ENCODE data around the gene DOCK11. TPM values are rescaled to one million over a fixed set of nuclear protein-coding genes. Genes with fewer than 3 reads are reported as not detected.

The DOCK11 gene
- polyA plus RNA-seq, 1 donor from 2014 or later: 37.2 TPM

DNA sequence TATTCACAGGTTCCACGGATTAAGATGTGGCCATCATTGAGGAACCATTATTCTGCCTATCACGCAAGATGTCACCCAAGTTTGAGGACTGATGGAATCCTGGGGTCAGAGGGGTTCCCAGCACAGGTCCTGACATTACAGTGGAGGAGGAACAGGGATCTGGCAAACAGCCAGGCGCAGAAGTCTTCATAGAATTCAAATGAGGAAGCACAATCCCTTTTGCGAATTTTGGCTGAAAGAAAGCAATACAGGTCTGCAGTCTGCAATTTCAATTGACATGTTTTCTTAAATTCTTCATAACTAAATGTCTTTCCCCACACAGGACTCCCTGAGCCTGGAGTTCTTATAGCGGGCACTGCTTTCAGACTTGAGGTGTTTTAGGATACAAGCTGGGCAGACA is 14.5 kb downstream of the DOCK11 start:
- Histone ChIP-seq H3K27me3 (ENCODE audit: insufficient read depth, low read depth, low read length) (no peaks in the 10 kb centered on the region), H3K4me3 (ENCODE audit: low read length) (no peak overlapping the region), H3K36me3 (ENCODE audit: insufficient read depth, low read length) (no peaks in the 10 kb centered on the region), H4K20me1 (ENCODE audit: insufficient read depth) (no peaks in the 10 kb centered on the region), H3K9ac (ENCODE audit: low read length) (no peak overlapping the region), H3K27ac (ENCODE audit: low read length) (no peak overlapping the region), H3K9me2 (ENCODE audit: insufficient read depth, low read length) (no peaks in the 10 kb centered on the region), H3K79me2 (replicated peaks; ENCODE audit: insufficient read depth, low read length) (no peaks in the 10 kb centered on the region), H3K4me2 (ENCODE audit: low read length) (no peak overlapping the region), H3F3A (ENCODE audit: insufficient read depth, low read length, poor library complexity, severe bottlenecking) (no peaks in the 10 kb centered on the region), H3K9me3 (ENCODE audit: low read length) (no peaks in the 10 kb centered on the region), H2AFZ (ENCODE audit: low read depth, low read length) (no peak overlapping the region)
- TF ChIP-seq EZH2 (IDR thresholded peaks at IDR 0.05; ENCODE audit: borderline replicate concordance, insufficient read depth, low read length, poor library complexity, severe bottlenecking) (no peak), EP300 (conservative IDR thresholded peaks at IDR 0.05; ENCODE audit: poor library complexity, severe bottlenecking) (no peak), MXI1 (conservative IDR thresholded peaks at IDR 0.05; ENCODE audit: poor library complexity, severe bottlenecking) (no peak), POLR2AphosphoS5 (IDR thresholded peaks at IDR 0.05) (no peak), RAD21 (conservative IDR thresholded peaks at IDR 0.05) (no peak), TAF1 (IDR thresholded peaks at IDR 0.05; ENCODE audit: low read depth) (no peak), SMC3 (conservative IDR thresholded peaks at IDR 0.05; ENCODE audit: poor library complexity) (no peak)
- TF ChIP-seq, protein P1, sequence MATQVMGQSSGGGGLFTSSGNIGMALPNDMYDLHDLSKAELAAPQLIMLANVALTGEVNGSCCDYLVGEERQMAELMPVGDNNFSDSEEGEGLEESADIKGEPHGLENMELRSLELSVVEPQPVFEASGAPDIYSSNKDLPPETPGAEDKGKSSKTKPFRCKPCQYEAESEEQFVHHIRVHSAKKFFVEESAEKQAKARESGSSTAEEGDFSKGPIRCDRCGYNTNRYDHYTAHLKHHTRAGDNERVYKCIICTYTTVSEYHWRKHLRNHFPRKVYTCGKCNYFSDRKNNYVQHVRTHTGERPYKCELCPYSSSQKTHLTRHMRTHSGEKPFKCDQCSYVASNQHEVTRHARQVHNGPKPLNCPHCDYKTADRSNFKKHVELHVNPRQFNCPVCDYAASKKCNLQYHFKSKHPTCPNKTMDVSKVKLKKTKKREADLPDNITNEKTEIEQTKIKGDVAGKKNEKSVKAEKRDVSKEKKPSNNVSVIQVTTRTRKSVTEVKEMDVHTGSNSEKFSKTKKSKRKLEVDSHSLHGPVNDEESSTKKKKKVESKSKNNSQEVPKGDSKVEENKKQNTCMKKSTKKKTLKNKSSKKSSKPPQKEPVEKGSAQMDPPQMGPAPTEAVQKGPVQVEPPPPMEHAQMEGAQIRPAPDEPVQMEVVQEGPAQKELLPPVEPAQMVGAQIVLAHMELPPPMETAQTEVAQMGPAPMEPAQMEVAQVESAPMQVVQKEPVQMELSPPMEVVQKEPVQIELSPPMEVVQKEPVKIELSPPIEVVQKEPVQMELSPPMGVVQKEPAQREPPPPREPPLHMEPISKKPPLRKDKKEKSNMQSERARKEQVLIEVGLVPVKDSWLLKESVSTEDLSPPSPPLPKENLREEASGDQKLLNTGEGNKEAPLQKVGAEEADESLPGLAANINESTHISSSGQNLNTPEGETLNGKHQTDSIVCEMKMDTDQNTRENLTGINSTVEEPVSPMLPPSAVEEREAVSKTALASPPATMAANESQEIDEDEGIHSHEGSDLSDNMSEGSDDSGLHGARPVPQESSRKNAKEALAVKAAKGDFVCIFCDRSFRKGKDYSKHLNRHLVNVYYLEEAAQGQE (IDR thresholded peaks at IDR 0.05; ENCODE audit: borderline replicate concordance): no peak
- TF ChIP-seq, protein P2, sequence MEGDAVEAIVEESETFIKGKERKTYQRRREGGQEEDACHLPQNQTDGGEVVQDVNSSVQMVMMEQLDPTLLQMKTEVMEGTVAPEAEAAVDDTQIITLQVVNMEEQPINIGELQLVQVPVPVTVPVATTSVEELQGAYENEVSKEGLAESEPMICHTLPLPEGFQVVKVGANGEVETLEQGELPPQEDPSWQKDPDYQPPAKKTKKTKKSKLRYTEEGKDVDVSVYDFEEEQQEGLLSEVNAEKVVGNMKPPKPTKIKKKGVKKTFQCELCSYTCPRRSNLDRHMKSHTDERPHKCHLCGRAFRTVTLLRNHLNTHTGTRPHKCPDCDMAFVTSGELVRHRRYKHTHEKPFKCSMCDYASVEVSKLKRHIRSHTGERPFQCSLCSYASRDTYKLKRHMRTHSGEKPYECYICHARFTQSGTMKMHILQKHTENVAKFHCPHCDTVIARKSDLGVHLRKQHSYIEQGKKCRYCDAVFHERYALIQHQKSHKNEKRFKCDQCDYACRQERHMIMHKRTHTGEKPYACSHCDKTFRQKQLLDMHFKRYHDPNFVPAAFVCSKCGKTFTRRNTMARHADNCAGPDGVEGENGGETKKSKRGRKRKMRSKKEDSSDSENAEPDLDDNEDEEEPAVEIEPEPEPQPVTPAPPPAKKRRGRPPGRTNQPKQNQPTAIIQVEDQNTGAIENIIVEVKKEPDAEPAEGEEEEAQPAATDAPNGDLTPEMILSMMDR (IDR thresholded peaks at IDR 0.05; ENCODE audit: poor library complexity, severe bottlenecking): no peak

DNA sequence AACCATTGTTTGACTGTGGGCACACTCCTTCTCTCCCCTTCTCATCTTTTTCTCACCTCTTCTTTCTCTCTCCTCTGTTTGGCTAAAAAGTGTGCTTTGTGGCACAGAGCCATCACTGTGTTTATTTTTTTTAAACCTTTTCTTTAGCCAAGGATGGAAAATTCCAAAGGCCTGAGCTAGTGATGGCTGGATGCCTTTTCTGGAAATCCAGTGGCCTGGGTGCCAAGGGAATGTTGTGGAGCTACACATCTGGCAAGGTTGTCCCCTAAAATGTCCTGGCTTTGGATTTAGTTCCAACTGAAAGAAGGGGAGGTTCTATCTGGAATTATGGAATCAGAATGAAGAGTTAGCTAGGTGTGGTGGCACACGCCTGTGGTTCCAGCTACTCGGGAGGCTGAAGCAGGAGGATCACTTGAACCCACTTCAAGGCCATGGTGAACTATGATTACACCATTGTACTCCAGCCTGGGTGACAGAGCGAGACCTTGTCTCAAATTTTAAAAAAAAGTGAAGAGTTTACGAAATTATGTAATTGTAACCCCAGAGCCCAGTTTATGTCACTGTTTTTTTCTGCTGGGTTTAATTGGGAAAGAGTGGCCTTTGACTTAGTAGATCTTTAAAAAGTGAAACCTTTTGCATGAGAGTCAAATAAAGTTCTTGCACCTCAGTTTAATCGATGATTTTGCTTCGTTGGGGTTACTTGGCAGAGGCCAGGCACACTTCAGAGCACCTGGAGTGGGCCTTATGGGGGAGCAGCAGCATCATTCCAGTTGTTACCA is 17.7 kb downstream of the DOCK11 start:
- Histone ChIP-seq H4K20me1 (ENCODE audit: insufficient read depth) (no peaks in the 10 kb centered on the region), H3K27ac (ENCODE audit: low read length) (no peak overlapping the region), H3K9me3 (ENCODE audit: low read length) (no peaks in the 10 kb centered on the region), H3F3A (ENCODE audit: insufficient read depth, low read length, poor library complexity, severe bottlenecking) (no peaks in the 10 kb centered on the region), H3K9ac (ENCODE audit: low read length) (no peak overlapping the region), H2AFZ (ENCODE audit: low read depth, low read length) (no peak overlapping the region), H3K4me3 (ENCODE audit: low read length) (no peak overlapping the region), H3K4me2 (ENCODE audit: low read length) (no peak overlapping the region), H3K36me3 (ENCODE audit: insufficient read depth, low read length) (no peaks in the 10 kb centered on the region), H3K27me3 (ENCODE audit: insufficient read depth, low read depth, low read length) (no peaks in the 10 kb centered on the region), H3K9me2 (ENCODE audit: insufficient read depth, low read length) (no peaks in the 10 kb centered on the region), H3K79me2 (replicated peaks; ENCODE audit: insufficient read depth, low read length) (no peaks in the 10 kb centered on the region)
- TF ChIP-seq, protein P2 (IDR thresholded peaks at IDR 0.05; ENCODE audit: poor library complexity, severe bottlenecking): no peak
- no peak for TF ChIP-seq EZH2 (IDR thresholded peaks at IDR 0.05; ENCODE audit: borderline replicate concordance, insufficient read depth, low read length, poor library complexity, severe bottlenecking)
- TF ChIP-seq, protein P1 (IDR thresholded peaks at IDR 0.05; ENCODE audit: borderline replicate concordance): no peak
- no peak for TF ChIP-seq SMC3 (conservative IDR thresholded peaks at IDR 0.05; ENCODE audit: poor library complexity)
- TF ChIP-seq EP300 (conservative IDR thresholded peaks at IDR 0.05; ENCODE audit: poor library complexity, severe bottlenecking): no peak
- no peak for TF ChIP-seq POLR2AphosphoS5 (IDR thresholded peaks at IDR 0.05)
- TF ChIP-seq MXI1 (conservative IDR thresholded peaks at IDR 0.05; ENCODE audit: poor library complexity, severe bottlenecking): no peak
- no peak for TF ChIP-seq RAD21 (conservative IDR thresholded peaks at IDR 0.05)

All from neural cell (in vitro differentiated cells).